Stimulated activated CD4-positive, alpha-beta T cell treated with anti-CD3 and anti-CD28 coated beads, Interleukin-15, amount 100 ng/mL, for 48 hours (primary cell): ENCODE results near the gene PSENEN.

ENCODE experiments used
- DNase-seq, 2 donors: peaks; one replicate each; pipeline ENCODE4 v3.0.0-alpha.2; 2020; ENCODE audit warnings: low read depth in 2 of 2

Gene PSENEN

GRCh38 chr19:35745328-35746086 is at the start of gene PSENEN, which contains the start of gene U2AF1L4:
TSS of gene PSENEN (plus strand) at chr19:35745651. CDS start at chr19:35745931, 280 bp downstream.
TSS of gene U2AF1L4 (minus strand) at chr19:35745418. CDS start at chr19:35745391, 27 bp downstream.
- DNase-seq, result peak; percentile 91 to 93

- DNase-seq, result no peak
These were observed 49.5 kb upstream of the PSENEN start for GRCh38 chr19:35695895-35696422.

- DNase-seq, result no peak
These were observed 48.6 kb upstream of the PSENEN start for GRCh38 chr19:35696835-35697234.

- DNase-seq, result peak; percentile 91 to 92
These were observed 43.0 kb upstream of the PSENEN start for GRCh38 chr19:35702223-35703012.

- DNase-seq, result no peak
These were observed 42.1 kb upstream of the PSENEN start for GRCh38 chr19:35703343-35703742.

- no peak for DNase-seq
These were observed 41.2 kb upstream of the PSENEN start, which contains the start of gene ZBTB32 for GRCh38 chr19:35704218-35704617. TSS of gene ZBTB32 (plus strand) at chr19:35704558. CDS start at chr19:35714627, 10,069 bp downstream.

GRCh38 chr19:35708391-35708790 is 37.1 kb upstream of the PSENEN start:
- DNase-seq, result no peak

GRCh38 chr19:35710784-35711723 is 34.4 kb upstream of the PSENEN start:
- peak; percentile 65 to 69 for DNase-seq

- DNase-seq, result peak; percentile 80 to 82
These were observed 32.6 kb upstream of the PSENEN start for GRCh38 chr19:35712567-35713505.

GRCh38 chr19:35713506-35713850 is 32.0 kb upstream of the PSENEN start:
- no peak for DNase-seq

GRCh38 chr19:35713904-35714495 is 31.5 kb upstream of the PSENEN start:
- DNase-seq, result no peak

- no peak for DNase-seq
These were observed 30.7 kb upstream of the PSENEN start for GRCh38 chr19:35714601-35715354.

GRCh38 chr19:35715355-35715809 is 30.1 kb upstream of the PSENEN start:
- no peak for DNase-seq

- no peak for DNase-seq
These were observed 29.3 kb upstream of the PSENEN start for GRCh38 chr19:35715981-35716800.

GRCh38 chr19:35716801-35717664 is 28.4 kb upstream of the PSENEN start:
- DNase-seq, result peak; percentile 95 to 96

- no peak for DNase-seq
These were observed 27.6 kb upstream of the PSENEN start, which contains the start of gene KMT2B for GRCh38 chr19:35717665-35718344. TSS of gene KMT2B (plus strand) at chr19:35718003. CDS start at chr19:35718019, 16 bp downstream.
